ENCODE measurements around the gene FRMD4A. TPM values are rescaled to one million over a fixed set of nuclear protein-coding genes. Genes with fewer than 3 reads are reported as not detected.
A peak's percentile ranks its signal among the peaks of the same experiment; 100 is the strongest.
"Not testable (repeated sequence)": the region's sequence is repeated elsewhere in the genome, so short reads cannot be mapped to it uniquely, and the experiment has no call there.

Gene FRMD4A
- total RNA-seq, 1 donor from 2014 or later, result 34.6 TPM

DNA sequence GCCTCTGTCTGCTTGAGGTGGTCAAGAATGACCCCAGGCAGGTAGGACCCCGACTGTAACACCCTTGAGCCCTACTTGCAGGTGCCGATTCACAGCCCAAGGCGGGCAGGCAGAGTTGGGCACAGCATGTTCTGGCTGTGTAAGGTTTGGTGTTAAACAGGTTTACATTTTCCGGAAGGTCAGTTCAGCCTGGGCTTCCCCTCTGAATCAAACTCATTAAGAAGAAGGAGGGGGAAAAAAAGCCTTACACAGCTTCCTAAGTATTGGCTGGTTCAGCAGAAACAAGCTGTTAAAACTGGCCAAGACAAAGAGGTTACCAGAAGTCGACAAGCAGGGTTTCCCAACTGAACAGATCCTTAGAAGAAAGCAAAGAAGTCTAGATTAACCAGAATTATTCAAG, 611.3 kb downstream of the FRMD4A start:
- no peak overlapping the region for H3K4me3 ChIP-seq (ENCODE audit: low read depth, low read length)
- TF ChIP-seq, protein P1, sequence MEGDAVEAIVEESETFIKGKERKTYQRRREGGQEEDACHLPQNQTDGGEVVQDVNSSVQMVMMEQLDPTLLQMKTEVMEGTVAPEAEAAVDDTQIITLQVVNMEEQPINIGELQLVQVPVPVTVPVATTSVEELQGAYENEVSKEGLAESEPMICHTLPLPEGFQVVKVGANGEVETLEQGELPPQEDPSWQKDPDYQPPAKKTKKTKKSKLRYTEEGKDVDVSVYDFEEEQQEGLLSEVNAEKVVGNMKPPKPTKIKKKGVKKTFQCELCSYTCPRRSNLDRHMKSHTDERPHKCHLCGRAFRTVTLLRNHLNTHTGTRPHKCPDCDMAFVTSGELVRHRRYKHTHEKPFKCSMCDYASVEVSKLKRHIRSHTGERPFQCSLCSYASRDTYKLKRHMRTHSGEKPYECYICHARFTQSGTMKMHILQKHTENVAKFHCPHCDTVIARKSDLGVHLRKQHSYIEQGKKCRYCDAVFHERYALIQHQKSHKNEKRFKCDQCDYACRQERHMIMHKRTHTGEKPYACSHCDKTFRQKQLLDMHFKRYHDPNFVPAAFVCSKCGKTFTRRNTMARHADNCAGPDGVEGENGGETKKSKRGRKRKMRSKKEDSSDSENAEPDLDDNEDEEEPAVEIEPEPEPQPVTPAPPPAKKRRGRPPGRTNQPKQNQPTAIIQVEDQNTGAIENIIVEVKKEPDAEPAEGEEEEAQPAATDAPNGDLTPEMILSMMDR (conservative IDR thresholded peaks at IDR 0.05; ENCODE audit: low read depth, low read length), result no peak
- no peak for DNase-seq (ENCODE audit: low read depth)

DNA sequence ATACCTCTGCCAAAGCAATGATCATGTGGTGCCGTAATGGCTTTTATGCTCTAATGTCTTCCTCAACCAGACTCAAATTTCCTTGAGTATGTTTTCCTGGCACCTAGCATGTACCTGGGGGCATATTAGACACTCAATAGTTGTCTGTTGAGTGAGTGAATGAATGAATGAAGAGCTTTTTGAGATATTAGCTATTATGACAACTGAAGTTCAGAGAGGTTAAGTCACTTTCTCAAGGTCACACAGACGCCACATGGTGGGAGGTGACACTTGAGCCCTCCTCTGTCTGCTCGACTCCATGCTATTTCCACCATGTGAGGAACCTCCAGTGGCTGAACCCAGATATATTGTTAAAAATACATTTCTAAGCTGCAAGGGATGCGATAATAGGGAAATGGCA, 611.9 kb downstream of the FRMD4A start:
- TF ChIP-seq, protein P1 (conservative IDR thresholded peaks at IDR 0.05; ENCODE audit: low read depth, low read length), result no peak
- peak overlapping the region; percentile 43 for H3K4me3 ChIP-seq (ENCODE audit: low read depth, low read length)
- DNase-seq (ENCODE audit: low read depth), result no peak

DNA sequence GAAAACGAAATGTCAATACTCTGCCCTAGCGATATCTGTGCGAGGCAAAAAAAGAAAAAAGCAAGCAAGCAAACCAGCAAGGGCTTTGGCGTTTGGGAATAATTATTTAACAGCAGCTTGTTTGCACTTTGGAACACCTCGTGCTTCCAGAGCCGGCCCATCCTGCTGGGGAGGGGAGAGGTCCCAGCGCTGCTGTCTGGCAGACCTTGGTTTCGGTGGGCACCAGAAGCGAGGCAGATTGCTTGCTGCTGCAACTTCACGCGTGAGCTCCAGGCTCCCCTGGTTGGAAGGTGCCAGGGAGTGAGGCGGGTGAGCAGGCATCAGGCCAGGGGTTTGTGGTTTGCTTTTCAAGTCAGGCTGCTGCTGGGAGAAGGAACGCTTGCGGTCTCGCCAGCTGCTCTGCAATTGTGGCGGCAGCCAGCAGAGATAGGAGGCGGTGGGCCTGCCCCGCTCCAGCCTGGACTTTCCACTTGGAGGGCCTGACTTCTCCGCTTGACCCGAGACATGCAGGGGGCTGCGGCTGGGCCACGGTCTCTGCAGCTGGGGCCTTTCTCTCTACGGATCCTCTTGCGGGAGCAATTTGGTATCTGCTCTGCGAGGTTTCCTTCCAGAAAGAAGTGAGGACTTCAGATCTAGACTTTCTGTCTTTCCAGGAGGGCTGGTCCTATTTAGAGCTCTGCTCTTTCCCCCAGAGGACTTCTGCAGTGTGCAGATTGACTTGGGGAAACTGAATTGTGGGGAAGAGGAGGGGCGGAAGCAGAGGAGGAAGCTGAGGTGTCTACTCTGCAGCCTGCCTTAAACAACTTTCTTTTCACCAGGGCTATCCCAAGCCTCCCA, 612.6 kb downstream of the FRMD4A start:
- no peak for DNase-seq (ENCODE audit: low read depth)
- peak overlapping the region; percentile 43 for H3K4me3 ChIP-seq (ENCODE audit: low read depth, low read length)
- TF ChIP-seq, protein P1 (conservative IDR thresholded peaks at IDR 0.05; ENCODE audit: low read depth, low read length), result no peak

DNA sequence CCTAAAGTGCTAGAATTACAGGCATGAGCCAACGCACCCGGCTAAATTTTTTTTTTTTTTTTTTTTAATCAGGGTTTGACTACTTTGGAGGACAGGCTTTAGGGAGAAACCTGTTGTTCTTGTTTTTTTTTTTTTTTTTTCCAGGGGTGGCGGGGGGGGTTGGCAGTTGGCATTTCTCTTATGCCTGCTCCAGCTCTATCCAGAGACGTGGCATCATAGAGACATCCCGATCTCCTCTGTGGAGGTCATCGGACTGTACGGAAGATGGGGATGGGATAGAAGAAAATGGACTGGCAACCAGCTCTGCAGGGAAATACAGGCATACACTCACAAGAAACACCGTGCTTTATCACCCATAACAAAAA, 613.2 kb downstream of the FRMD4A start:
- TF ChIP-seq, protein P1 (conservative IDR thresholded peaks at IDR 0.05; ENCODE audit: low read depth, low read length), result no peak
- H3K4me3 ChIP-seq (ENCODE audit: low read depth, low read length), result peak overlapping the region; percentile 43
- no peak for DNase-seq (ENCODE audit: low read depth)

DNA sequence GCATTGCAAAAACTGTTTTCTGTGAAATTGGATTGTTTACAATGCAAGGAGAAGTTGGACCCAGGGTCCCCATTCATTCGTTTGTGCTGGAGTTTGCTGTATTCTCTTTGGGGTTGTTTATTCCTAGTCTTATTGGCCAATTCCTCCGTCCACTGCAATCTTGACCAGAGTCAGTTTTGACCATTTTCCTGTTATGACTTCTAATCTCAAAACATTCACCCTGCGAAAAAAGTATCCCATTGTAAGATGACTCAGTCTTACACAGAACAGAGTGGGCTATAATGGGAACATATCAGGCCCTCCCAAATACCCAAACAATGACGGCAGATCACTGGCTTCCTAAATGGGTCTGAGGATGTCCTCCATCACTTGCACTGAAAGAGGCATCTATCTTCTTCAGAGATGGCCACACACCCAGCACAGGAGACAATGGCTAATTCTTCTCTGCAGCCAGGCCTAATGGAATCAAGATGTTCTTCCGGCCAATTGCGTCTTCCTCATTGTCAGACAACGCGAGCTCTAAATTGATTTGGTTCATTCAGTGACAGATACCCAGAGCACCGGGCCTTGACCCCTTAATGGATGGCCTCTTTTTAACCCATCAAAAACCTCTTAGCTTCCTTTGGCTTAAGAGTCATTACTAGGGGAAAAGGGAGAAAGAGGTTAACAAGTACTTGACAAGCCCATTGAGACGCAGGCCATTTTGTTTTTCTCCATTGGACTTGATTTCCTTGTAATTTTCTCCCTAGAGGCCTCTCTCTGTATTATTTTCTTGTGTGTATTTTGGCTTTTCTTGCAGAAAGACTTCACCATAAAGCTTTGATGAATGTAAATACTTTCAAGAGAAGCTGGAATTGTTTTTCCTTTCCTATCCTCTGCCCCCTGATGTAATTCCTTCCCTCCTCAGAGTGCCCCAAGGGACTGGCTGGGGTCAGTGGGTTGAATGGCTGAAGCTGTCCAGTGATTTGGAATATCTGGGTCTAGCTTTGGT, 614.3 kb downstream of the FRMD4A start:
- TF ChIP-seq, protein P1 (conservative IDR thresholded peaks at IDR 0.05; ENCODE audit: low read depth, low read length), result no peak
- no peak overlapping the region for H3K4me3 ChIP-seq (ENCODE audit: low read depth, low read length)
- no peak for DNase-seq (ENCODE audit: low read depth)

DNA sequence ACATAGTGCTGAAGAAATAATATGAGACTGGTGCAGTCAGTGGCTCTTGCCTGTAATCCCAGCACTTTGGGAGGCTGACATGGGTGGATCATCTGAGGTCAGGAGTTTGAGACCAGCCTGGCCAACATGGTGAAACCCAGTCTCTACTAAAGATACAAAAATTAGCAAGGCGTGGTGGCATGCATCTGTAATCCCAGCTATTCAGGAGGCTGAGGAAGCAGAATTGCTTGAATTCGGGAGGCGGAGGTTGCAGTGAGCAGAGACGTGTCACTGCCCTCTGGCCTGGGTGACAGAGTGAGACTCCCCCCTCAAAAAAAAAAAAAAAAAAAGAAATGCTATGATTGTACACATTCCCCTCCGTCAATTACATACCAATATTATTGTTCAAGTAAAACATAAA, 615.1 kb downstream of the FRMD4A start:
- DNase-seq (ENCODE audit: low read depth); H3K4me3 ChIP-seq (ENCODE audit: low read depth, low read length): not testable (repeated sequence)

DNA sequence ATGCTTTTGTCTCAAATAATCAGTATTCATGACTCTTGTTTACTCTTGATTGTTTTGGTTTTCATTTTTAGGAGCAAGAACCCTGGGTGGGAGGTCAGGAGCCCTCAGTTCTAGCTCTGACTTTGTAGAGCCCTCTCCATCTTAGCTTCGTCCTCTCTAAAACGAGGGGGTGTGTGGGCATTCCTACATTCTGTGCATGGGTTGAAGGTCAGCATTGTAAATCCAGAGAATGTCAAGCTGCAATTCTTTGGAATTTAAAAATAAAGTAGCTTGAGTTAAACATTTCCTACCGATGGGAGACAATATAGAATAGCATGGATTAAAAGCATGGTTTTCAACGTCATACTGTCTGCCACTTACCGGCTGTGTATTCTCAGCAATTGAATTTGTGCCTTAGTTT, 615.6 kb downstream of the FRMD4A start:
- TF ChIP-seq, protein P1 (conservative IDR thresholded peaks at IDR 0.05; ENCODE audit: low read depth, low read length), result no peak
- DNase-seq (ENCODE audit: low read depth), result no peak

More for the DNA sequence above, 615.6 kb downstream of the FRMD4A start:
- H3K4me3 ChIP-seq (ENCODE audit: low read depth, low read length), result no peak overlapping the region

Measured in epithelial cell of proximal tubule (primary cell).